Forelimb muscle (tissue), 1 donor: ENCODE measurements around the gene ITGAD. TPM values are rescaled to one million over a fixed set of nuclear protein-coding genes. Genes with fewer than 3 reads are reported as not detected.
"Not testable (repeated sequence)": the region's sequence is repeated elsewhere in the genome, so short reads cannot be mapped to it uniquely, and the experiment has no call there.

Source experiments
- DNase-seq: peaks from one replicate; pipeline ENCODE4 v3.0.0-alpha.2; 2013; ENCODE audit warnings: low read depth
- polyA plus RNA-seq: library from polyadenylated mRNA; unstranded; fragments of 120-200 nt; gene quantifications from one replicate; pipeline ENCODE4 v1.2.1, GENCODE V29; 2013; ENCODE audit not compliant: insufficient read length

Gene ITGAD
- polyA plus RNA-seq, 1 donor, result 0.78 TPM

DNA sequence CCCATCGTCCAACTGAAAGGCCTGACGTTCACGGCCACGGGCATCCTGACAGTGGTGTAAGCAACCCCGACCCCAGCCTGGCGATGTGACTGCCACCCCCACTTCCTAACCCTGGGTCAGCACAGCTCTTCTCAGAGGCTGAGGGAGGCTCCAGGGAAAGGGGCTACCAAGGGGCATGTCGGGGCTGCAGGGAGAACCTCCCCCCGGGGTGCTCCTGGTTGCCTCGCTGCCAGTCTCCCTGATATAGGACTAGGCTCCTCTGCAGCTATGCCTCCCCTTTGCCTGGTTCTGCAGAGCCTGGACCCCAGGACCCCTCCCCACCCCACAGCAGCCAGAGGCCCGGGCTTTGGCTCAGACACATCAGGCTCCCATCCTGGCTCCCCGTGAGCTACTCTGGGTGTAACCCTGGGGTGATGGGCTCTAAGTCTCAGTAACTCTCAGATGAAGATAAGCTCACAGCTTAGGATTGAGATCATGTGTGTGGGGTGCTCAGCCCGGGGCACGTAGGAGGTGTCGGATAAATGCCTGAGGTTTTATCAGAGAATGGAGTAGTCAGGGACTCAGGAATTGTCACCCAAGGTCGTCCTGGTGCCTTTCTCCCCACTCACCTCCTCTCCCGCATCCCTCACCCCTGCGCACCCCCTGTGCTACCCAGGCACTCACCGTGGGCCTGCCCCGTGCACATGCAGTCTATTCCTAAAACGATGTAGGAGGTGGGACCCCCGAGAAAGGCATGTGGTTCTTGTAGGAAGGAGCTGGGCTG lies 10.6 kb downstream of the ITGAD start:
- no peak for DNase-seq

GRCh38 chr16:31404353-31405064 lies 11.4 kb downstream of the ITGAD start:
- no peak for DNase-seq

DNA sequence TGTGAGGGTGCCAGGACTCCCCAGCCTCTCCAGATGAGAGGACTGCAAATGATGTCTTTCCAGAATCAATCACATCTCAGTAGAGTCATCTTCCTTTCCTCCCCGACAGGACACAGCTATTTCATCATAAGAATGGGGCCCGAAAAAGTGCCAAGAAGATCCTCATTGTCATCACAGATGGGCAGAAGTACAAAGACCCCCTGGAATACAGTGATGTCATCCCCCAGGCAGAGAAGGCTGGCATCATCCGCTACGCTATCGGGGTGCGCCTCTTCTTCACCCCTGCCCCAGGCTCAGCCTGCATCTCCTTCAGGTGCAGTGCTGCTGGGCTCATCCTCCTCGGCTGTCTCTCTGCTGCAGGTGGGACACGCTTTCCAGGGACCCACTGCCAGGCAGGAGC lies 14.3 kb downstream of the ITGAD start:
- DNase-seq, result no peak

GRCh38 chr16:31409433-31409832 lies 16.3 kb downstream of the ITGAD start:
- no peak for DNase-seq

DNA sequence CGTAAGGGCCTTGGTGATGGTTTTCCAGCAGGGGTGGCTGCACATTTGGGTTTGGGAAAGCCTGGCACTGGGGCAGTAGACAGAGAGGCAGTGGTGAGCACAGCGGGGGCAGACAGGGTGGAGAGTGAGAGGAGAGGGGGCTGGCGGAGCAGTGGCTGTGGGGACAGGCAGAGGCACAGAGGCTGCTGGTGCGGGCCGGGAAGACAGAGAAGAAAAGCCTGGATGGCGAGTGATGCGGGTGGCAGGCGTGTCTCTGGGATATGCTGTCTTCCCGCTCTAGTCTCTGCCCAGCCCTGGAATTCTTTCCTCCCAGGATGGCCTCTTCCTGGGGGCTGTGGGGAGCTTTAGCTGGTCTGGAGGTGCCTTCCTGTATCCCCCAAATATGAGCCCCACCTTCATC lies 16.9 kb downstream of the ITGAD start:
- DNase-seq, result no peak

GRCh38 chr16:31411024-31411844 lies 18.1 kb downstream of the ITGAD start:
- no peak for DNase-seq

DNA sequence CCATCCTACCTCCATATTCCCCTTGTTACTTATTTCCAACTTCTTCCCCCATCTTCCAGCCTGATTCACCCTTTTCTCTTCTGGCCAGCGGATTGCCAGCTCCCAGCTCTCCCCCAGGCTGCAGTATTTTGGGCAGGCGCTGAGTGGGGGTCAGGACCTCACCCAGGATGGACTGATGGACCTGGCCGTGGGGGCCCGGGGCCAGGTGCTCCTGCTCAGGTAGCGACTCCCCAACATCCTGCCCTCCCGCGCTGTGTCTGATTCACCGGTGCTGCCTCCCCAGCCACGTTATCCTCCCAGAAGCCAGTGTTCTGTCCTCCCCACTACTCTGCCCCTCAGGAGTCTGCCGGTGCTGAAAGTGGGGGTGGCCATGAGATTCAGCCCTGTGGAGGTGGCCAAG lies 19.6 kb downstream of the ITGAD start:
- DNase-seq, result no peak

DNA sequence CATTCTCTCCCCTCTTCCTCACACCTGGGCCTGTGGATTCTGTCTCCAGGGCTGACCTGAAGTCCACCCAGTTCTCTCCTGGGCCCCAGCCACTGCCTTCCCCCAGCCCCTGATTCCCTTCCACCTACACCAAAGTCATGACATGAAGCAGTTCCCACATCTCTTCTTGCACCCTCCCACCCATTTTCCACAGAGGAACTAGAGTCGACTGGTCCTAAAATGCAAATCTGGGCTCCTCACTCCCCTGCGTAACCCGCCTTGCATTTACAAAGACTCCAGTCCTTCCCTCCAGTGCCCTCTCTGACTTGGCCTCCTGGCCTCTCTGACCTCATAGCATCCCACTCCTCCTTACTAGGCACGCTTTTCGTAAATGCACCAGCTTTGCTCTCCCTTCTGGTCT lies 20.2 kb downstream of the ITGAD start:
- no peak for DNase-seq

GRCh38 chr16:31413943-31414342 lies 20.8 kb downstream of the ITGAD start:
- no peak for DNase-seq

DNA sequence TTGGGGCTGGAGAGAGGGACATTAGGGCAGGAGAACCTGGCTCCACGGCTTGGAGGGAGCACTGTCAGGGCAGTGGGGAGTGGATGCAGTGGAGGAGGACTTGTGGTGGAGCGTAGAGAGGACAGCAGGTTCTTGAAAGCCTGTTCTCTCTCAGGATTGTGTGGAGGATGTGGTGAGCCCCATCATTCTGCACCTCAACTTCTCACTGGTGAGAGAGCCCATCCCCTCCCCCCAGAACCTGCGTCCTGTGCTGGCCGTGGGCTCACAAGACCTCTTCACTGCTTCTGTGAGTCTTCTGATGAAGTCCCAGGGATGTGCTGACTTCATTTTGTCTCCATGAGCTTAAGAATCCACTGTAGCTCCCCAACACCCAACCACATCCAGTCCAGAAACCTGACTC lies 21.6 kb downstream of the ITGAD start:
- no peak for DNase-seq

- DNase-seq, result no peak
Measured at GRCh38 chr16:31416371-31416770, 23.2 kb downstream of the ITGAD start.

DNA sequence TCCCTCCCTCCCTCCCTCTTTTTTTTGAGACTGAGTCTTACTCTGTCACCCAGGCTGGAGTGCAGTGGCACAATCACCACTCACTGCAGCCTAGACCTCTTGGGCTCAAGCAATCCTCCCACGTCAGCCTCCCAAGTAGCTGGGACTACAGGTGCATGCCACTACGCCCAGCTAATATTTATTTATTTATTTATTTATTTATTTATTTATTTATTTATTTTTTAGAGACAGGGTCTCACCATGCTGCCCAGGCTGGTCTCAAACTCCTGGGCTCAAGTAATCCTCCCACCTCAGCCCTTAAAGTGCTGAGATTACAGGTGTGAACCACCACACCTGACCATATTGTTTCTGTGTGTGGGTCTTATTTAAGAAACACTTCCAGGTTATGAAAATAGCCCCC lies 23.9 kb downstream of the ITGAD start:
- not testable (repeated sequence) for DNase-seq

DNA sequence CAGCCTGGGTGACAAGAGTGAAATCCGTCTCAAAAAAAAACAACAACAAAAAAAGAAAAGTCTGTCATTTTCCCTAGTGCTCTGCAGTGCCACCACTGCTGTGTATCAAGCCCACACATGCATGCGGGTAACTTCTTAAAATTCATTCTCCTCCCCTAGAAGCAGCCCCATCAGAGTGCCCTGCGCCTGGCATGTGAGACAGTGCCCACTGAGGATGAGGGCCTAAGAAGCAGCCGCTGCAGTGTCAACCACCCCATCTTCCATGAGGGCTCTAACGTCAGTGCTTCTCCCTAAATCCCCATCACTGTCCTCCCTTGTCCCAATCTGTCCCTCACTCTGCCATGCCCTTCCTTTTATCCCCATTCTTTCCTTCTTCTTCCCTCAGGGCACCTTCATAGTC lies 24.8 kb downstream of the ITGAD start:
- no peak for DNase-seq

DNA sequence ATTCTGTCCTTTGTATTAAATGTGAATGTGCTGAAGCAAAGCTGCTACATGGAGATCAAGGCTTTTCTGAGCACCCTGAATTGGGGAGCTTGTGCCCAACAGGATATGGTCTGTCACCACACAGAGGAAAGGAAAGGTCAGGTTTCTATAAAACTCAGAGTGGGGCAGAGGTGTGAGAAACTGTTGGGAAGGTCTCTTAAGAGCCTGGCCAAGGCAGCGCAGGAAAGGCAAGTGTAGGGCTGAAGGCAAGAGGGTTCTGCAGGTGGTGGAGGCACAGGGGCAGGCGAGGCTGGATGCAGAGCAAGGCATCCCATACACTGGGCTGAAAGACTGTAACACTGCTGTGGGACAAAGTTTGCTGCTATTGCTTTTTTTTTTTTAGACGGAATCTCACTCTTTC lies 26.9 kb downstream of the ITGAD start:
- DNase-seq, result no peak

DNA sequence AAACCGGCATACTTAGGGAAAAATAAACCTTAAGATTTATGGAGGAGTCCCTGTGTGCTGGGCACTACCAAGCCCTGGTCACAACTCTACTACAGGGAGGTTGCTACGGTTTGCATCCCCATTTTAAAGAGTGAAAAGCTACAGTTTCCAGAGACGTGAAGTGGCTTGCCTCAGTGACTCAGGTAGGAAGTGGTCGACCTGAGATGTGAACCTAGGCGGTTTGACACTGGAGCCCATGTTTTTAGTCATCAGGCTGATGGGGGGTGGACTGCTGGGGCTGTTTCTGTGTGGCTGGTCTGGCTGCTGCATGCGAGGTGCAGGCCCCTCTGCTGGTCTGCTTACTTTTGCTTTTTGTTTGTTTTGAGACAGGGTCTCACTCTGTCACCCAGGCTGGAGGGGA lies 28.5 kb downstream of the ITGAD start:
- no peak for DNase-seq

GRCh38 chr16:31423241-31423640 lies 30.1 kb downstream of the ITGAD start:
- DNase-seq, result no peak

DNA sequence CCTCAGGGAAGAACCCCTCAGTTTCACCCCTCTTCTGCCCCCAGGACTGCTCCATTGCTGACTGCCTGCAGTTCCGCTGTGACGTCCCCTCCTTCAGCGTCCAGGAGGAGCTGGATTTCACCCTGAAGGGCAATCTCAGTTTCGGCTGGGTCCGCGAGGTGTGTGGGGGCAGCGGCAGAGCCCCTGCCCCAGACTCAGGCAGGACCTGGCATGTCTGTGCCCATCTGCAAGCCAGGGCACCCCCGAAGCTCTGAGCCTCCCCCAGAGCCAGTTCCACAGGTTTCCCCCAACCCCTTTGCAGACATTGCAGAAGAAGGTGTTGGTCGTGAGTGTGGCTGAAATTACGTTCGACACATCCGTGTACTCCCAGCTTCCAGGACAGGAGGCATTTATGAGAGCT lies 30.7 kb downstream of the ITGAD start:
- DNase-seq, result no peak

DNA sequence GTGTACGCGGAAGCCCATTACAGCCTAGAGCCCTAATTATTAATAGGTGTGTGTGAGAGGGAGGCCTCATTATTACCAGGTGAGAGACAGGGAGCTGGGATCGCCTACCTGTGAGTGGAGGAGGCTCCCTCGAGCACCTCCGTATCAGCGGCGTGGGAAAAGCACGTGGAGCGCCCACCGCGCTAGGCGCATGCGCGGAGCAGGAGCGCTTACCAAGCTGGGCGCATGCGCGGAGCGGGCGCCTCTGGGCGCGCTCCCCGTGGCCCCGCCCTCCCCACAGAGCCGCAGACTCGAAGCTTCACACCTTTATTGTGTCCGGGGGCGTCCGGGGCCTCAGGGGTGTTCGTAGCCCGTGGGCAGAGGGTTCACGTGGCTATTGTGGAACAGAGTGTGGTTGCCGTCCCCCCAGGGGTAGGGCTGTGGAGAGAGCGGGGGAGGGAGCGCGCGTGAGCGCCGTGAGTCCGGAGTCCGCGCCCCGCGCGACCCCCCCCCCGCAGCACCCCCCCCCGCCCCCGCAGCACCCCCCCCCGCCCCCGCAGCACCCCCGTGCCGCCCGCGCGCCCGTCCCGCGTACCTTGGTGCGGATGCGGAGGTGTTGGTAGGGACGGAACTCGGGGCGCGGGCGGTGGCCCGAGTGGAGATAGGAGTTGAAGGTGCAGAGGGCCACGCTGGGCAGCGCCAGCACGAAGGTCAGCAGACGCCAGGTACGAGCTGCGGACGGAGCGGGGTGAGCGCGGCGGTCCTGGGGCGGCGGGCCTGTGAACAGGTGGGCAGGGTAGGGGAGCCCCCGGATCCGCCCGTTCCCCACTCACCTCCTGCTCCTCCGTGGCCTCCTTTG lies 34.5 kb downstream of the ITGAD start:
- DNase-seq, result peak; percentile 16

GRCh38 chr16:31428279-31428597 lies 35.1 kb downstream of the ITGAD start, which contains the start of gene COX6A2:
TSS of gene COX6A2 (minus strand) at chr16:31428360. CDS start at chr16:31428325, 35 bp downstream.
- DNase-seq, result no peak

GRCh38 chr16:31428638-31429247 lies 35.6 kb downstream of the ITGAD start:
- no peak for DNase-seq

DNA sequence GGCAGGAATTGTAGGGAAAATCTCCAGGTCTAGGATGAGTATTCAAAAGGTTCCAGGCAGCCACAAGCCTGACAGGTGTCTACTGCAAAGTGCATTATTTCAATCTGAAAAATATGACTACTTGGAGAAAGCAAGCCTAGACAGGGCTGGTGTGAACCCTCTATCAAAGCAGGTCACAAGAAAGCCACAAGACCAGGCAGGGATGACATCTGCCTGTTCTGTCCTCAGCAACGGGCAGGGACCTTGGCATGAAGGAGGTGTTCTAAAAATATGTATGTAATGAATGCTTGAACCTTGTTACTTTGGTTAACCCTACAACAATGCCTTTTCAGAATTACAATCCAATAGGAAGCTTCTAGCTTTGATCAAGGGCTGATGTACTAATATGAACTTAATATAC lies 36.2 kb downstream of the ITGAD start:
- no peak for DNase-seq
